Measurements from ENCODE around the gene DENND1A.

DENND1A gene

GRCh38 chr9:123865226-123866000, 64.5 kb downstream of the DENND1A start:
- TF ChIP-seq L3MBTL2 (conservative IDR thresholded peaks at IDR 0.05) = no peak
- TF ChIP-seq, protein P1, sequence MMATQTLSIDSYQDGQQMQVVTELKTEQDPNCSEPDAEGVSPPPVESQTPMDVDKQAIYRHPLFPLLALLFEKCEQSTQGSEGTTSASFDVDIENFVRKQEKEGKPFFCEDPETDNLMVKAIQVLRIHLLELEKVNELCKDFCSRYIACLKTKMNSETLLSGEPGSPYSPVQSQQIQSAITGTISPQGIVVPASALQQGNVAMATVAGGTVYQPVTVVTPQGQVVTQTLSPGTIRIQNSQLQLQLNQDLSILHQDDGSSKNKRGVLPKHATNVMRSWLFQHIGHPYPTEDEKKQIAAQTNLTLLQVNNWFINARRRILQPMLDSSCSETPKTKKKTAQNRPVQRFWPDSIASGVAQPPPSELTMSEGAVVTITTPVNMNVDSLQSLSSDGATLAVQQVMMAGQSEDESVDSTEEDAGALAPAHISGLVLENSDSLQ (IDR thresholded peaks at IDR 0.05) = no peak
- TF ChIP-seq TARDBP (IDR thresholded peaks at IDR 0.05) = no peak
- POLR2A ChIA-PET = no interaction called here
- no peak for DNase-seq (ENCODE audit: extremely low spot score)
- CTCF ChIA-PET = no interaction called here

DNA sequence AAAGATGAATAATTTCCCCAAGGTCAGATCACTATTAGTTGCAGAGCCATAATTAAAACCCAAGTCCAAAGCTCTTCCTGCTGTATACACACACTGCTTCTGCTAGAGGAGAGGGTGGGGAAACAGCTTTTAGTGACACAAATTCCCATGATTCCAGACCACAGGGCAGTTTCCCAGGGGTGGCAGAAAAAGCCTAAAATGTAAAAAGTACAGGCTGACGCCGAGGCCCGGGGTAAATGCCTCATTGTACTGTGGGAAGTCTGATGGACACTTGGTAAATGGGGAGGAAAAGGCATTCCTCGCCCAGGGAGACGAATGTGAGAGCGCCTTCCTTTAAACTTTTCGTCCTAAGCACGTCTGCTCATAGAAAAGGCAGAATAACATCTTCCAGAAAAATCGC, 65.7 kb downstream of the DENND1A start:
- TF ChIP-seq LEF1 (IDR thresholded peaks at IDR 0.05; ENCODE audit: borderline replicate concordance) (no peak), BHLHE40 (IDR thresholded peaks at IDR 0.05; ENCODE audit: borderline replicate concordance) (no peak), TARDBP (IDR thresholded peaks at IDR 0.05) (no peak), ZNF384 (IDR thresholded peaks at IDR 0.05) (no peak), SP1 (IDR thresholded peaks at IDR 0.05) (no peak), HDGF (IDR thresholded peaks at IDR 0.05; ENCODE audit: borderline replicate concordance) (no peak), ELF4 (IDR thresholded peaks at IDR 0.05) (no peak), SUZ12 (IDR thresholded peaks at IDR 0.05) (no peak), FOXK2 (IDR thresholded peaks at IDR 0.05) (no peak), NFRKB (IDR thresholded peaks at IDR 0.05) (no peak), L3MBTL2 (conservative IDR thresholded peaks at IDR 0.05) (no peak), FOXM1 (IDR thresholded peaks at IDR 0.05; ENCODE audit: borderline replicate concordance) (no peak), FOXA1 (IDR thresholded peaks at IDR 0.05) (no peak), ARNT (IDR thresholded peaks at IDR 0.05) (no peak), CTBP1 (IDR thresholded peaks at IDR 0.05; ENCODE audit: borderline replicate concordance) (no peak)
- TF ChIP-seq, protein P1 (IDR thresholded peaks at IDR 0.05) = no peak
- DNase-seq (ENCODE audit: extremely low spot score) = no peak
- ChIA-PET CTCF (interaction anchor here (0.6 kb wide), 1 partner anchor 56 kb away, joined by 3 read pairs; no protein-coding TSS in a partner anchor), POLR2A (no interaction called here)

- ChIA-PET POLR2A (no interaction called here), CTCF (no interaction called here)
- TF ChIP-seq L3MBTL2 (conservative IDR thresholded peaks at IDR 0.05) (no peak), NFRKB (IDR thresholded peaks at IDR 0.05) (no peak), TARDBP (IDR thresholded peaks at IDR 0.05) (no peak), FOXA1 (IDR thresholded peaks at IDR 0.05) (no peak), FOXK2 (IDR thresholded peaks at IDR 0.05) (no peak), LEF1 (IDR thresholded peaks at IDR 0.05; ENCODE audit: borderline replicate concordance) (no peak), ARNT (IDR thresholded peaks at IDR 0.05) (no peak), SUZ12 (IDR thresholded peaks at IDR 0.05) (no peak), HDGF (IDR thresholded peaks at IDR 0.05; ENCODE audit: borderline replicate concordance) (no peak), ELF4 (IDR thresholded peaks at IDR 0.05) (no peak), CTBP1 (IDR thresholded peaks at IDR 0.05; ENCODE audit: borderline replicate concordance) (no peak)
- TF ChIP-seq, protein P1 (IDR thresholded peaks at IDR 0.05) = no peak
- no peak for DNase-seq (ENCODE audit: extremely low spot score)
Measured at GRCh38 chr9:123863164-123863855, 66.6 kb downstream of the DENND1A start.

DNA sequence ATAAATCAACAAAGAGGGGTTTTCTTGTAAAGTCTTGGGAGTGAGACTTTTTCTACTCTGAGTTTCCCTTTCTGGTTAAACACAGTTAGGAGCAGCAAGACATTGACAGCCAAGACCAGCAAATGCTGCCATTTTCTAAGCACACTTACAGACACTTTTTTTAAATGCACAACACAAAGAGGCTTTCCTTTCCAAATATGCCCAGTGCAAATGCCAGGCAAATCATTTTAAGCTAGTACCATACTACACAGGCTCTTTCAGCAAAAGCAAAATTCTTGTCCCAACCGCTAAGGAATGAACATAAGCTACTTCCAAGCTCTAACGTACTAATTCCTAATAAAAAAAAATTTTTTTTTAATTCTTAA, 68.2 kb downstream of the DENND1A start:
- no peak for DNase-seq (ENCODE audit: extremely low spot score)
- POLR2A ChIA-PET = no interaction called here
- CTCF ChIA-PET = no interaction called here
- TF ChIP-seq BHLHE40 (IDR thresholded peaks at IDR 0.05; ENCODE audit: borderline replicate concordance) (no peak), HDGF (IDR thresholded peaks at IDR 0.05; ENCODE audit: borderline replicate concordance) (no peak), NFRKB (IDR thresholded peaks at IDR 0.05) (no peak), FOXK2 (IDR thresholded peaks at IDR 0.05) (no peak), LEF1 (IDR thresholded peaks at IDR 0.05; ENCODE audit: borderline replicate concordance) (no peak), ELF4 (IDR thresholded peaks at IDR 0.05) (no peak), SUZ12 (IDR thresholded peaks at IDR 0.05) (no peak), FOXM1 (IDR thresholded peaks at IDR 0.05; ENCODE audit: borderline replicate concordance) (no peak), TARDBP (IDR thresholded peaks at IDR 0.05) (no peak), SP1 (IDR thresholded peaks at IDR 0.05) (no peak), ZNF384 (IDR thresholded peaks at IDR 0.05) (no peak), FOXA1 (IDR thresholded peaks at IDR 0.05) (no peak), CTBP1 (IDR thresholded peaks at IDR 0.05; ENCODE audit: borderline replicate concordance) (no peak), L3MBTL2 (conservative IDR thresholded peaks at IDR 0.05) (no peak), ARNT (IDR thresholded peaks at IDR 0.05) (no peak)
- TF ChIP-seq, protein P1 (IDR thresholded peaks at IDR 0.05) = no peak

DNA sequence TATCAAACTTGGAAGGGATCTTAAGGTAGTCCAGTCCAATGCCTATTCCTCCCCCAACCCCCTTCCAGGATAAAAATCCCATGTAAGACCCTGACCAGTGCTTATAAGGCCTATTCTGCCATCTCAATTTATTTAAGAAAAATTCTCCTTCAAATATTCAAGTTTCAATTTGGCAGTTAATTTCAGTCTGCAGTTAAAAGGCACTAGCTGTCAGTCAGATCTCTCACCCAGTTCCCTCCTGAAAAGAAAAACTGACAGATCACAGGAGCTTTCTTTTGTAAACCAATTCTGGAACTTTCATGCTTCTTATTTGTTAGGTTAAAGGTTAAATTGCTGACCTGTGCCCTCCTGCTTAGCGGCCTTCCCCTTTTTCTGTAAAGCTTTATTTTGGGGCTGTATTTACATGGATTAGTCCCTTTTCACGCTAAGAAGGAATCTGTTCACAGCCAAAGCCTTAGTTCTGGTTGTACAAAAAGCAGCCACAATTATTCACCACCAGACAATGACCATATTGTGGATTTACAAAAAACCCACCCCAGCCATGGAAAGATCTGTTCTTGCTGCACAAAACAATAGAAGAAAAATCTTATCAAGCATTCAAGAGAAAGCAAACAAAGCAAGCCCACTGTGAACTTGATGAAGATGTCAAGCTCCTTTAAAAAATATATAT, 68.7 kb downstream of the DENND1A start:
- ChIA-PET POLR2A (no interaction called here), CTCF (no interaction called here)
- DNase-seq (ENCODE audit: extremely low spot score) = no peak
- no peak for TF ChIP-seq FOXK2 (IDR thresholded peaks at IDR 0.05)
- TF ChIP-seq FOXA1 (IDR thresholded peaks at IDR 0.05) = no peak
- TF ChIP-seq SUZ12 (IDR thresholded peaks at IDR 0.05) = no peak
- TF ChIP-seq, protein P1 (IDR thresholded peaks at IDR 0.05) = peak; percentile 65

All from HEK293T (cell line).